BJ (cell line): ENCODE data around the gene C3orf18. TPM values are rescaled to one million over a fixed set of nuclear protein-coding genes. Genes with fewer than 3 reads are reported as not detected.

Source experiments
- CTCF ChIA-PET: fragments of 350-600 bp; formaldehyde crosslinking; extraction: SDS; loops from one replicate; lab custom pipeline; 2021; ENCODE audit warnings: antibody characterized with exemption, inconsistent platforms; lab: Yijun Ruan, JAX
- POLR2A ChIA-PET: fragments of 300-600 bp; sonication (Branson Sonifier 250); formaldehyde crosslinking; extraction: SDS; loops from one replicate; lab custom pipeline; 2021; ENCODE audit warnings: antibody characterized with exemption; lab: Charles Lee
- DNase-seq: peaks from one replicate; pipeline ENCODE4 v3.0.0-alpha.2; 2011; ENCODE audit warnings: low read depth
- H3K27me3 ChIP-seq: 2 replicates; pipeline ENCODE4 v1.6.0; 2011; ENCODE audit warnings: low read length; ENCODE audit not compliant: control insufficient read depth, insufficient read depth
- H3K36me3 ChIP-seq: 2 replicates; pipeline ENCODE4 v1.5.1; 2011; ENCODE audit warnings: low read length; ENCODE audit not compliant: control insufficient read depth, insufficient read depth
- H3K4me3 ChIP-seq: 2 replicates; pipeline ENCODE4 v1.5.1; 2011; ENCODE audit warnings: low read depth, mild to moderate bottlenecking, control low read depth, low read length
- CTCF ChIP-seq: IDR thresholded peaks from 2 replicates; pipeline ENCODE4 v1.5.1; 2011; ENCODE audit warnings: low read depth, mild to moderate bottlenecking, control low read depth, inconsistent platforms, low read length, moderate library complexity; ENCODE audit not compliant: insufficient read depth
- polyA plus RNA-seq: library from polyadenylated mRNA; depleted of rRNA; stranded (reverse); fragments of >200 nt; gene quantifications from 2 replicates; pipeline ENCODE4 v1.2.3, GENCODE V29; 2011

Gene C3orf18
- polyA plus RNA-seq, 1 experiment = 30.4 TPM

GRCh38 chr3:50533807-50534461 lies 33.6 kb downstream of the C3orf18 start:
- ChIA-PET POLR2A (no interaction called here), CTCF (interaction anchor here (1.0 to 3.7 kb wide), 5 partner anchors 9 to 17 kb away, joined by 3 to 12 read pairs (median 8); no protein-coding TSS in a partner anchor)
- DNase-seq = no peak
- Histone ChIP-seq H3K4me3 (no peak overlapping the region), H3K36me3 (no peaks in the 10 kb centered on the region), H3K27me3 (peaks cover 21% of the 10 kb centered on the region)
- no peak for TF ChIP-seq CTCF

DNA sequence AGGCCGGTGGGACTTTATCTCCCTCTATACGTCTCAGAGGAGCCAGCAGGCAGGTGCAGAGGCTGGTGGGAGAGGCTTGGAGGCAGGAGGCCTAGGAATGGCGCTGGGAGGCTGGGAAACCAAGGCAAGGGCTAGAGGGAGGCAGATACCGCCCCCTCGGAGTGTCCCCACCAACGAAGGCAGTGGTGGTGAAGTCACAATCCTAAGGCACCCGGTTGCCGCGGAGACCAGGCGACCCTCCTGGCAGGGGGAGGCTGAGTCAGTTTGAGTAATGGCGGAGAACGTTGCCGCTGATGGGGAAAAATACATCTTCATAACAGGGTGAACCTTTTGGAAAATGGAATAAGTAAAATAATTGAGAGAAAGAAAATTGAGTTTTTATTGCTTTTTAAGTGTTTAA lies 34.2 kb downstream of the C3orf18 start:
- POLR2A ChIA-PET = no interaction called here
- CTCF ChIA-PET = interaction anchor here (1.7 kb wide), 2 partner anchors 10 to 11 kb away, joined by 4 to 12 read pairs; no protein-coding TSS in a partner anchor
- H3K4me3 ChIP-seq = no peak overlapping the region
- H3K27me3 ChIP-seq = peaks cover 24% of the 10 kb centered on the region
- no peak for DNase-seq
- TF ChIP-seq CTCF = no peak
- no peaks in the 10 kb centered on the region for H3K36me3 ChIP-seq

GRCh38 chr3:50532062-50532705 lies 35.4 kb downstream of the C3orf18 start:
- peak; percentile 54 for TF ChIP-seq CTCF
- no peaks in the 10 kb centered on the region for H3K36me3 ChIP-seq
- peaks cover 19% of the 10 kb centered on the region for H3K27me3 ChIP-seq
- POLR2A ChIA-PET = no interaction called here
- peak; percentile 25 for DNase-seq
- CTCF ChIA-PET = interaction anchor here (0.6 to 2.3 kb wide), 8 partner anchors 10 to 183 kb away, joined by 3 to 20 read pairs (median 4); partner anchors contain the start of gene NPRL2
- H3K4me3 ChIP-seq = no peak overlapping the region

DNA sequence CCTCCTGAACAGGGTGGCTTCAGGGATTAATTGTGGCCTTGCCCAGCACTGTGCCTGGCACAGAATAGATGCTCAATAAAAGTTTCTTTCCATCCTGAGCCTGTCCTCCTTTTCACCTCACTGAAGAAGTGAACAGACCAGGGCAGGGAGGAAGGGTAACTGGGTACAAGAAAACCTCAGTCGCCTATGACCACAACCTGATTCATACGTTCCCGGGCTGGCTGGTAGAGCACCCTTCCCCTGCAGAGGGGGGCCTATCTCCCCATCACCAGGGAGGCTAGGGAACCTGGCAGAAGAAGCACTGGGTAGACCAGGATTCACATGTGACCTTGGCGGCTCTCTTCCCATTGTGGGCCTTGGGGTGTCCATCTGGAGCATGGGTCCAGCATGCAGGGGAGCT lies 36.3 kb downstream of the C3orf18 start:
- POLR2A ChIA-PET = no interaction called here
- peaks cover 18% of the 10 kb centered on the region for H3K27me3 ChIP-seq
- H3K4me3 ChIP-seq = no peak overlapping the region
- no peak for DNase-seq
- no peak for TF ChIP-seq CTCF
- CTCF ChIA-PET = interaction anchor here (0.7 to 2.3 kb wide), 6 partner anchors 9 to 1579 kb away, joined by 3 to 20 read pairs (median 8); partner anchors contain the start of gene NPRL2
- H3K36me3 ChIP-seq = no peaks in the 10 kb centered on the region
